CD8-positive, alpha-beta memory T cell (primary cell): Measurements from ENCODE around the gene NLRC5. TPM values are rescaled to one million over a fixed set of nuclear protein-coding genes. Genes with fewer than 3 reads are reported as not detected.

ENCODE experiments used
- CTCF ChIA-PET: fragments of 350-600 bp; sonication (Branson Sonifier 250); formaldehyde crosslinking; loops from one replicate; lab custom pipeline; 2021; ENCODE audit warnings: antibody characterized with exemption; lab: Charles Lee
- POLR2A ChIA-PET: fragments of 350-600 bp; sonication (Branson Sonifier 250); formaldehyde crosslinking; loops from one replicate; lab custom pipeline; 2021; ENCODE audit warnings: antibody characterized with exemption; lab: Charles Lee
- DNase-seq, 5 donors: peaks; one replicate each; pipeline versions ENCODE4 v3.0.0 to v3.0.0-alpha.2; 2020 to 2022; ENCODE audit warnings: mixed read lengths in 1 of 5
- H3K27ac ChIP-seq: one replicate; pipeline ENCODE4 v1.7.0; 2013; ENCODE audit warnings: low read depth, mild to moderate bottlenecking, low read length, moderate library complexity
- H3K27me3 ChIP-seq: 2 replicates; pipeline ENCODE4 v1.7.0; 2013; ENCODE audit warnings: low read length, mild to moderate bottlenecking; ENCODE audit not compliant: insufficient read depth, poor library complexity, severe bottlenecking
- H3K36me3 ChIP-seq: 2 replicates; pipeline ENCODE4 v1.7.0; 2013; ENCODE audit warnings: mild to moderate bottlenecking, low read length, moderate library complexity; ENCODE audit not compliant: insufficient read depth
- H3K4me1 ChIP-seq: 2 replicates; pipeline ENCODE4 v1.7.0; 2013; ENCODE audit warnings: mild to moderate bottlenecking, low read length, moderate library complexity; ENCODE audit not compliant: insufficient read depth
- H3K4me3 ChIP-seq: 2 replicates; pipeline ENCODE4 v1.7.0; 2013; ENCODE audit warnings: mild to moderate bottlenecking, low read length
- H3K9me3 ChIP-seq: 2 replicates; pipeline ENCODE4 v1.7.0; 2013; ENCODE audit warnings: mild to moderate bottlenecking, low read length
- H3K27ac Mint-ChIP-seq, 8 donors: one replicate each; pipeline ENCODE4 v1.8.0; 2020 to 2021; ENCODE audit warnings: mixed read lengths in 8 of 8, mild to moderate bottlenecking in 6 of 8, inconsistent platforms in 3 of 8, moderate library complexity in 3 of 8
- H3K27me3 Mint-ChIP-seq, 2 donors: one replicate each; pipeline ENCODE4 v1.8.0; 2020 to 2021; ENCODE audit warnings: mixed read lengths in 2 of 2, mild to moderate bottlenecking in 1 of 2, moderate library complexity in 1 of 2
- H3K36me3 Mint-ChIP-seq, 3 donors: one replicate each; pipeline ENCODE4 v1.8.0; 2020 to 2021; ENCODE audit warnings: mixed read lengths in 3 of 3, inconsistent platforms in 1 of 3, mild to moderate bottlenecking in 1 of 3
- H3K4me1 Mint-ChIP-seq, 3 donors: one replicate each; pipeline ENCODE4 v1.8.0; 2020 to 2021; ENCODE audit warnings: mixed read lengths in 3 of 3, inconsistent platforms in 1 of 3, mild to moderate bottlenecking in 1 of 3
- H3K4me3 Mint-ChIP-seq, 7 donors: one replicate each; pipeline ENCODE4 v1.8.0; 2020 to 2021; ENCODE audit warnings: mixed read lengths in 7 of 7, mild to moderate bottlenecking in 6 of 7, moderate library complexity in 4 of 7, inconsistent platforms in 2 of 7
- H3K9me3 Mint-ChIP-seq, 5 donors: one replicate each; pipeline ENCODE4 v1.8.0; 2020 to 2022; ENCODE audit warnings: mixed read lengths in 5 of 5, mild to moderate bottlenecking in 3 of 5, moderate library complexity in 2 of 5, inconsistent platforms in 1 of 5
- polyA plus RNA-seq: library from polyadenylated mRNA; unstranded; fragments of 300-500 nt; fragmentation: Illumina TruSeq; gene quantifications from one replicate; pipeline ENCODE4 v1.2.3, GENCODE V29; 2021
- total RNA-seq, 2 experiments: library from RNA; stranded (reverse); gene quantifications; one replicate each; pipeline ENCODE4 v1.2.3, GENCODE V29; 2021

NLRC5 gene
- total and polyA plus RNA-seq, 3 experiments from 2014 or later: 165 to 178 (median 173) TPM

DNA sequence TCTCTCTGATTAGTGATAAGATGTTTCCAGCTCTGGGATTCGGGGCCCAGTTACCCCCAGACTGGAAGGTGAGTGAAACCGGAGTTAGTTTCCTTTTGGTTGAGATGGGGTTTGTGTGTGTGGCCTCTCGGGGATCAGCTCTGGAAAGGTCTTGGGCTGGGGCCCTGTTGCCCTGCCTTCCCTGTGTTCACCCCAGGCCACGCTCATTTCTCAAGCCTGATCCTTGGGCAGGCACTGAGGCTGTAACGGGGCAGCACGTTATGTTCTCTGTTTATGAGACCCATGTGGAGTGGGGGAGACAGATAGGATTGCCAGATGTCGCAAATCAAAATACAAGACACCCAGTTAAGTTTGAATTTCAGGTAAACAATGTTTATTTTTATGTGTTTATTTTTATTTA is 138.5 kb downstream of the NLRC5 start:
- Histone ChIP-seq H3K4me3 (no peak overlapping the region), H3K9me3 (no peaks in the 10 kb centered on the region), H3K27ac (no peak overlapping the region), H3K36me3 (no peaks in the 10 kb centered on the region), H3K27me3 (no peaks in the 10 kb centered on the region), H3K4me1 (peaks cover 91% of the 10 kb centered on the region)
- no peaks in the 10 kb centered on the region for H3K27me3 Mint-ChIP-seq
- H3K4me3 Mint-ChIP-seq: peak overlapping the region in 6 of 7 donors; percentile 49 to 77 (median 64)
- H3K9me3 Mint-ChIP-seq: no peaks in the 10 kb centered on the region
- CTCF ChIA-PET: interaction anchor here (1.1 to 5.8 kb wide), 5 partner anchors 9 to 44 kb away, joined by 3 to 23 read pairs (median 4); partner anchors contain the start of gene CPNE2
- peaks cover 86 to 98% (median 95%) of the 10 kb centered on the region in 3 donors for H3K4me1 Mint-ChIP-seq
- H3K36me3 Mint-ChIP-seq: no peaks in the 10 kb centered on the region
- H3K27ac Mint-ChIP-seq: peak overlapping the region; percentile 84 to 99 (median 96)
- POLR2A ChIA-PET: no interaction called here
- DNase-seq: no peak

DNA sequence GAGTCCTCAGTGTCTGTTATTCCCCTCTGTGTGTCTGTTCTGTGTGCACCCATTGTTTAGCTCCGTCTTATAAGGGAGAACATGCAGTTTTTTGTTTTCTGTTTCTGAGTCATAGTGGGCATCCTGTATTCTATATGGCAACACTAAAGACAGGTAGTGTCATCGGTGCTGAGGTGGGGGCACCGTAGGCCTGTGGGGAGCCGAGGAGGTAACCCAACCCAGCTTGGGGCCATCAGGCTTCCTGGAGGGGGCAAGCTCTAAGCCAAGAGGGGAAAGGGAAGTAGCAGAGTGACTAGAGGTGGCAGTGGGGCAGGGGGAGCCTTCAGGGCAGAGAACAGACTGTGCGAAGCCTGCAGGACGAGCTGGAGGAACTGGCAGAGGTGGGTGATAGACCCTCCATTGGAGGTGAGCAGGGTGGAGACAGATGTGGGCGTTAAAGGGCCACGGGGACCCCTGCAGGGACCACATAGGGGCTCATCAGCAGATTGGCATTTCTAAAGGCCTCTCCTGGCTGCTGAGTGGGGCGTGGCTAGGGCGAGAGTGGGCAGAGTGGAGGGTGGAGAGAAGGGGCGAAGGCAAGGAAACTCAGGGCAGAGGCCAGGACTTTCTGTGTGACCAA is 139.5 kb downstream of the NLRC5 start:
- Mint-ChIP-seq H3K4me1 (peaks cover 89 to 99% (median 95%) of the 10 kb centered on the region in 3 donors), H3K9me3 (no peaks in the 10 kb centered on the region), H3K36me3 (no peaks in the 10 kb centered on the region), H3K4me3 (peak overlapping the region; percentile 65 to 92 (median 89)), H3K27ac (peak overlapping the region; percentile 83 to 98 (median 94)), H3K27me3 (no peaks in the 10 kb centered on the region)
- H3K27me3 ChIP-seq: no peaks in the 10 kb centered on the region
- DNase-seq: peak; percentile 36 to 84 (median 68)
- no peaks in the 10 kb centered on the region for H3K9me3 ChIP-seq
- ChIA-PET CTCF (interaction anchor here (1.0 to 5.8 kb wide), 5 partner anchors 8 to 45 kb away, joined by 3 to 23 read pairs (median 3); partner anchors contain the start of gene CPNE2), POLR2A (interaction anchor here (1.1 to 2.0 kb wide), 2 partner anchors 15 to 36 kb away, joined by 4 read pairs; partner anchors contain the start of gene CPNE2)
- peak overlapping the region; percentile 35 for H3K27ac ChIP-seq
- peaks cover 91% of the 10 kb centered on the region for H3K4me1 ChIP-seq
- no peaks in the 10 kb centered on the region for H3K36me3 ChIP-seq
- peak overlapping the region; percentile 33 for H3K4me3 ChIP-seq

DNA sequence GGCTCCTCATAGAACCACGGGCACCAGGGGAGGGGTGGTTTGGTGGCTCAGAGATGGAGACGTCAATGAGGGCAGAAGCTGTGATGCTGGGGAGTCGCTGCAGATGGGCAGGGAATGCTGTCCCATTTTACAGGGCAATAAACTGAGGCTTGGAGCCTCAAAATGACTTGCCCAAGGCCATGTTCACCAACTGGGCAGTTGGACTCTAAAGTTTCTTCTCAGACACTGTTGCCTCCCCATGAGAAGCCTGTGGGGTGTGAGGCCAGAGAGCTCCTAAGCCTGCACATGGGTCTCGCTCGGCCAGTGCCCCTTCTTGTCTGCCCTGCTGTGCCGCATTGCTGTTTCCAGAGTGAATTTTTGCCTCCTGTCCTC is 141.6 kb downstream of the NLRC5 start:
- H3K4me3 ChIP-seq: peak overlapping the region; percentile 43
- peaks cover 88 to 99% (median 92%) of the 10 kb centered on the region in 3 donors for H3K4me1 Mint-ChIP-seq
- no peaks in the 10 kb centered on the region for H3K36me3 ChIP-seq
- H3K9me3 Mint-ChIP-seq: no peaks in the 10 kb centered on the region
- peak overlapping the region; percentile 65 to 92 (median 89) for H3K4me3 Mint-ChIP-seq
- H3K27ac ChIP-seq: peak overlapping the region; percentile 40
- ChIA-PET CTCF (interaction anchor here (0.8 to 5.8 kb wide), 2 partner anchors 12 to 47 kb away, joined by 3 to 23 read pairs; no protein-coding TSS in a partner anchor), POLR2A (no interaction called here)
- no peaks in the 10 kb centered on the region for H3K27me3 ChIP-seq
- H3K9me3 ChIP-seq: no peaks in the 10 kb centered on the region
- H3K4me1 ChIP-seq: peaks cover 92% of the 10 kb centered on the region
- H3K27me3 Mint-ChIP-seq: no peaks in the 10 kb centered on the region
- H3K27ac Mint-ChIP-seq: peak overlapping the region; percentile 83 to 100 (median 94)
- no peaks in the 10 kb centered on the region for H3K36me3 Mint-ChIP-seq
- DNase-seq: no peak

DNA sequence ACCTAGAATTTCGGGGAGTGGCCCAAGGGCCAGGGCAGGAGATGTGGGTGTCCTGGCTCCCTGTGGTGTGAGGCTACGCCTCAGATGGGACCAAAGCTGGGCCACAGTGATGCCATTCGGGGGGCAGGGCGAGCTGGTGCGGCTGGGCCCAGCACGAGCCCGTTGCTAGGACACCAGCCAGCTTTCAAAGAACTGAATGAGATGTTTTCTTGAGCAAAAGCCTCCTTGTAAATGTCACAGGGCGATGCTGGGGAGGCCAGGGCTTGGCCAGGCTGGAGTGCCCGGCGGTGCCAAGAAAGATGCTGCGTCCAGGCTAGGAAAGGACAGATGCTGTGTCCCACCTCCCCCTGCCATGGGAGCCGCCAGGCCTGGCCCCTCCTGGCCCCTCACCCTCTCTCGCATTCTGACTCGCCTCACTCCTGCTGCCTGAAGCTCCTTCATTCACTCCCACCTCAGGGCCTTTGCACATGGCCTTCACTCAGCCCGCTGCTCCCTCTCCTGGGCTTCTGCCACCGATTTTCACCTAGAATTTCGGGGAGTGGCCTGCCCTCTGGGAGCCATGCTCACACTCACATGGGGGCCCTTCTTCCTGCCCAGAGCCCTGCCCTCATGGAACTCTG is 142.1 kb downstream of the NLRC5 start:
- H3K27ac Mint-ChIP-seq: peak overlapping the region; percentile 83 to 100 (median 94)
- H3K36me3 Mint-ChIP-seq: no peaks in the 10 kb centered on the region
- ChIA-PET CTCF (interaction anchor here (0.8 to 5.8 kb wide), 2 partner anchors 12 to 48 kb away, joined by 3 to 23 read pairs; no protein-coding TSS in a partner anchor), POLR2A (no interaction called here)
- peaks cover 88 to 99% (median 92%) of the 10 kb centered on the region in 3 donors for H3K4me1 Mint-ChIP-seq
- H3K4me3 ChIP-seq: no peak overlapping the region
- DNase-seq: peak in 1 of 5 donors; percentile 43
- H3K27me3 Mint-ChIP-seq: no peaks in the 10 kb centered on the region
- H3K27ac ChIP-seq: peak overlapping the region; percentile 40
- H3K9me3 ChIP-seq: no peaks in the 10 kb centered on the region
- H3K4me1 ChIP-seq: peaks cover 92% of the 10 kb centered on the region
- H3K4me3 Mint-ChIP-seq: peak overlapping the region; percentile 65 to 92 (median 89)
- H3K9me3 Mint-ChIP-seq: no peaks in the 10 kb centered on the region
- H3K27me3 ChIP-seq: no peaks in the 10 kb centered on the region
- no peaks in the 10 kb centered on the region for H3K36me3 ChIP-seq

DNA sequence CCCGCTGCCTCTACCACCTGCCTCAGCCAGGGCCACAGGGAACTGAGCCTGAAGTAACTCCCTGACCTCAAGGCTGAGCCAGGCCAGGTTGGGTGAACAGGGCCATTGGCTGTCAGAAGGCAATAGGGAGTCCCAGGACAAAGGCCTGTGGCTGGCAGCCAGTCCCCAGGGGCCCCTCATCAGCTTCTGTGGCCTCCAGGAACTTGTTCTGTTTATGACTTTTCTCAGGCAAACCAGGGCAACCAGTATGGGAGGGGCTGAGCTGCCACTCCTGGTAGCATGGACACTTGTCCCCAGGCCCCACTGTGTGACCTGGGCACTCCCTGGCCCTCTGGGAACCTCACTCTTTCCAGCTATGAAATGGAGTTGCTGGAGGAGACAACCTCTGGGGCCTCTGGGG is 143.1 kb downstream of the NLRC5 start:
- Mint-ChIP-seq H3K9me3 (no peaks in the 10 kb centered on the region), H3K4me1 (peaks cover 78 to 96% (median 82%) of the 10 kb centered on the region in 3 donors), H3K36me3 (peaks cover 0 to 1% (median 0%) of the 10 kb centered on the region in 3 donors), H3K27ac (peak overlapping the region; percentile 83 to 98 (median 93)), H3K4me3 (peak overlapping the region; percentile 72 to 96 (median 90)), H3K27me3 (no peaks in the 10 kb centered on the region)
- H3K27ac ChIP-seq: no peak overlapping the region
- H3K27me3 ChIP-seq: no peaks in the 10 kb centered on the region
- DNase-seq: no peak
- peaks cover 83% of the 10 kb centered on the region for H3K4me1 ChIP-seq
- POLR2A ChIA-PET: no interaction called here
- H3K36me3 ChIP-seq: no peaks in the 10 kb centered on the region
- peak overlapping the region; percentile 12 for H3K4me3 ChIP-seq
- CTCF ChIA-PET: interaction anchor here (0.8 kb wide), 1 partner anchor 49 kb away, joined by 3 read pairs; no protein-coding TSS in a partner anchor
- H3K9me3 ChIP-seq: no peaks in the 10 kb centered on the region

DNA sequence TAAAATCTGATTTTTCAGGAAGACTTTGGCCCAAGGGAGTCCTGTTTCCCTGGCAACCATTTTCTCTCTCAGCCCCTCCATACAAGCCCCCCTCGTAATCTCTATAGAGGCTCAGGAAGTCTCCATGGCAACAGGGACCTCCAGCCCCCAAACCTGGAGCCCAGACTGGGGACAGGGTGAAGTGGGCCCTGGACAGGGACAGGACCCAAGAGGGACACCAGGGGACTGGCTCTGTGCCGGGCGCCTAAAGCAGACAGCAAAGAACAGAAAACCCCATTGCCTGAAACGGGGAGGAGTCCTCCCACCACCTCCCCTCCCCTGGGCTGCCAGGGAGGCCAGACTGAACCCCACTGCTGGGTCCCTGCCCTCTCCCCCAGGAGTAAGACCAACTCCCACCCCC is 143.7 kb downstream of the NLRC5 start:
- peak overlapping the region; percentile 83 to 98 (median 93) for H3K27ac Mint-ChIP-seq
- H3K27me3 ChIP-seq: no peaks in the 10 kb centered on the region
- no peaks in the 10 kb centered on the region for H3K9me3 ChIP-seq
- ChIA-PET CTCF (interaction anchor here (3.9 kb wide), 1 partner anchor 40 kb away, joined by 22 read pairs; the partner anchor contains the start of gene CPNE2), POLR2A (no interaction called here)
- H3K27ac ChIP-seq: no peak overlapping the region
- peak overlapping the region; percentile 84 to 96 (median 90) for H3K4me3 Mint-ChIP-seq
- no peak for DNase-seq
- H3K4me1 ChIP-seq: peaks cover 78% of the 10 kb centered on the region
- peaks cover 1 to 5% (median 2%) of the 10 kb centered on the region in 3 donors for H3K36me3 Mint-ChIP-seq
- H3K9me3 Mint-ChIP-seq: no peaks in the 10 kb centered on the region
- H3K4me3 ChIP-seq: no peak overlapping the region
- H3K4me1 Mint-ChIP-seq: peaks cover 76 to 94% (median 81%) of the 10 kb centered on the region in 3 donors
- no peaks in the 10 kb centered on the region for H3K36me3 ChIP-seq
- no peaks in the 10 kb centered on the region for H3K27me3 Mint-ChIP-seq
